ENCODE data around the gene TCEA2.

Gene TCEA2

GRCh38 chr20:64062596-64063388, at the start of gene TCEA2:
Gene TCEA2 (plus strand): TSS chr20:64063198. CDS start chr20:64063313, 115 bp downstream.
- DNase-seq = peak; percentile 96

- DNase-seq = no peak
These were observed 47.4 kb upstream of the TCEA2 start for GRCh38 chr20:64015635-64016034.

GRCh38 chr20:64021124-64021975, 41.6 kb upstream of the TCEA2 start:
- no peak for DNase-seq

GRCh38 chr20:64022671-64023360, 40.2 kb upstream of the TCEA2 start:
- DNase-seq = no peak

- DNase-seq = no peak
These were observed 39.4 kb upstream of the TCEA2 start for GRCh38 chr20:64023361-64024140.

- DNase-seq = no peak
These were observed 38.6 kb upstream of the TCEA2 start for GRCh38 chr20:64024141-64024990.

GRCh38 chr20:64025101-64025825, 37.7 kb upstream of the TCEA2 start:
- no peak for DNase-seq

- DNase-seq = no peak
These were observed 37.1 kb upstream of the TCEA2 start for GRCh38 chr20:64025826-64026412.

- DNase-seq = no peak
These were observed 34.9 kb upstream of the TCEA2 start for GRCh38 chr20:64027981-64028685.

- no peak for DNase-seq
These were observed 33.5 kb upstream of the TCEA2 start for GRCh38 chr20:64029293-64030117.

- no peak for DNase-seq
These were observed 32.4 kb upstream of the TCEA2 start for GRCh38 chr20:64030371-64031134.

- no peak for DNase-seq
These were observed 31.1 kb upstream of the TCEA2 start for GRCh38 chr20:64031822-64032314.

GRCh38 chr20:64032706-64033624, 30.0 kb upstream of the TCEA2 start:
- no peak for DNase-seq

- DNase-seq = no peak
These were observed 29.0 kb upstream of the TCEA2 start for GRCh38 chr20:64033981-64034493.

- DNase-seq = no peak
These were observed 27.7 kb upstream of the TCEA2 start for GRCh38 chr20:64035066-64035932.
